Hematopoietic multipotent progenitor cell (in vitro differentiated cells): ENCODE measurements around the gene CAMK2D. TPM values are rescaled to one million over a fixed set of nuclear protein-coding genes. Genes with fewer than 3 reads are reported as not detected.

Source experiments
- DNase-seq, 3 donors: peaks; one replicate each; pipeline ENCODE4 v3.0.0-alpha.2; 2011 to 2015; ENCODE audit warnings: low read depth in 2 of 3, low spot score in 2 of 3
- small RNA-seq: library from RNA; depleted of rRNA; stranded (forward); fragments of <200 nt; gene quantifications from one replicate; pipeline ENCODE3, GENCODE V24; 2012
- total RNA-seq: library from RNA; depleted of rRNA; stranded (reverse); fragments of >200 nt; gene quantifications from one replicate; pipeline ENCODE4 v1.2.3, GENCODE V29; 2012

Gene CAMK2D
- total RNA-seq, 1 donor: 1.3 TPM

DNA sequence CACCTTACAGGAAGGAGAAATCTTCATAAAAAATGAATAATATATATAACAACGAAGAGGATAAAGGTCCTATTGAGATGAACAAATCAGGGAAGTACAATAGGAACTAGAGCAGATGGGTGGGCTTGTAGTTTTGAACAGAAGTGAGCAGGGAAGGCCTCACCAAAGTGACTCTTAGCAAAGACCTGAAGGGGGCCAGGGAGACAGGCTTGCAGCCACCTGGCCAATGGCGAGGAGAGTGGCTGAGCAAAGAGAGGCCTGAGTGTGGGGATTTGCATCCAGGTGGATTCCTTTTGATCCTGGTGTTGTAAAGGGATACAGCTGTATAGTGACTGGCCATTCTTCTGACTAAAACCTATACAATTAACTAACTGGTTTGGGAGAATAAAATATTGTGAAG is 354.1 kb downstream of the CAMK2D start:
- DNase-seq: no peak

DNA sequence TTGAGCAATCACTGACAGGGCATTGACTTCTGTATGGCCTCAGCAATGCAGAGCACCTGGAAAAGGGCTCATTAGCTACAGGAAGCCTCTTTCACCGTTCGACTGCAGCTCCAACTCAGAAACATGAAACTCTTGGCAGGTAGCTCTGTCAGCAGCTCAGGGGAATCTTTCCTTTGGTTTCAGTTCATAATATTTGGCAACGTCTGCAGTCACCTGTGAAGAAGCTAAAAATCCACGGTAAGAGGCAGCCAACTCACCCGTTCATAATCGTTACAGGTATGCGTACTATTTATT is 354.9 kb downstream of the CAMK2D start:
- DNase-seq: no peak

DNA sequence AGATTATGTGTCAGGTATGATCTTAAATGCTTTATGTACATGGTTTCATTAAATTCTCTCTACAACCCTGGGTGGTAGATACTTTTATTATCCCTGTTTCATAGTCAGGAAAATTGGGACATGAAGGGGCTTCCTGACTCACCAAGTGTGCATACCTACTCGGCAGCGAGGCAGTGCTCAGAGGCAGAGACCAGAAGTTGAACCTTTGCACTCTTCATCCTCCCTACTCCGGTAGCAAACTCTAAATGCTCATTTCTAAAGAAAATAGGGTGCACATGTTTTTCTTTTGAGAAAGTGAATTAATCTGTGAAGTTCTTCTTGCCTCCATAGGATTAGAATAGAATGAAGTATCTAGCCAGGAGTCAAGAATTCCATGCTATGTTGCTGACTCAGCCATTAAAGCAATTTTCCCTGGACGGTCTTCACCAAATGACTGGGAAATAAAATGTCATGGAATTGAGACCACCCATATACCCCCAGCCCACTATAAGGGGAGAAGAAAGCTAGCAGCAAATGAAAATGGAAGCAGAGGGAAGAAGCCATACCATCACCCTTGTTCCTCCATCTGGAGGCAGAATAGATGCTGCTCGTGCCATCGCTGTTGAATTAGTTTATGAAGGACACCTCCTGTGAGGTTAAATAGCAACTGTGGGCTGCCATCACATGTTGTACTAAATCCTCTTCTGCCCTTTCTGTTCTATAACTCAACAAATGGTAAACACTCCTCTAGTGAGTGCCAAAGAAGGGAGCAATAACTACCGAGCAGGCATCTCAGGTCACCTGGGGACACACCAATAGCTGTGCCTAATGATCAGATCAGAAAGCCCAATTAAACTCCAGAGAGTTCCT is 355.4 kb downstream of the CAMK2D start:
- DNase-seq: no peak

DNA sequence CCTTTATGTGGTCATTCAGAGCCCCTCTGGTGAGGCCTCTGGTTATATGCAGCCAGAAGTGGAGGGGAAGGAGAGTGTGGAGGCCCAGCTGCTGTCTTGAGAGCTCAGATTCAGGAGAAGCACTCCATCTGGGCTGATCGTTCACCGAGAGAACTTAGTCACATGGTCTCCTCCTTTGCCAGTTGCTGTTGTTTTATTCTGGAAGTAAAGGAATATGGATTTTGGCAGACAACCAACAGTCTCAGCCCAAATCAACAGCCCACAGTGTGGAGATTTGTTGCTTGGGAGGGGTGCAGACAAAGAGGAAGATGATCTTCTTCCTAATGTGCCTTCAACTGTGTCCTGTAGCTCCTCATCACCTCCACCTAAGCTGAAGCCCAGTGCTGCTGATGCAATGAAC is 356.7 kb downstream of the CAMK2D start:
- no peak for DNase-seq

DNA sequence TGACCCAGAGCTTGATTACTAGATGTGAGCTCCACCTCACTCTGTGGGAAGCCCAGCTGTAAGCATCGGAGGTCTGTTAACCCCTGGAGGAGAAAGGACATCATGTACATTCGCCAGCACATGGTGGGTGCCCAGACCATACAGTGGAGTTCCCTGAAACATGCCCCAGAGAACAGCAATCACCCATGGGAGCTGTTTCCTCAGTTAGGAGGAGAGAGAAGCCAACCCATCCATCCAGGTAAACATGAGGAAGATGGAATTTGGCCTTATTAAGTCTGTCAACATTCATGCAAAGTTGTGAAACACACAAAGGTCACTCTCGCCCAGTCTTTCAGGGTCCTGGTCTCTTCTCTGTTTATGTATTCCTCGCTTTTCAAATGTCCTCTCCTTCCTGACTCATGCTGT is 357.4 kb downstream of the CAMK2D start:
- DNase-seq: no peak

Small RNAs within 50 kb of the gene (small RNA-seq; reads per million reads assigned to genes)
- not detected for gene RN7SL184P
- 0.27 reads per million for gene RNU1-138P

Other genes starting within 250 kb of the CAMK2D start
- under 0.01 TPM for gene ARSJ, start 217.9 kb upstream of the CAMK2D start, total RNA-seq